A549 (cell line): ENCODE measurements around the gene SH3PXD2B. TPM values are rescaled to one million over a fixed set of nuclear protein-coding genes. Genes with fewer than 3 reads are reported as not detected.

Experiments used
- ATAC-seq, 2 experiments: fragments of 200-7000 bp in 1 of 2; fragments of >200 bp in 1 of 2; cut with Nextera tagmentation in 1 of 2; cut with Tn5 transposase in 1 of 2; 3 replicates each; pipeline versions ENCODE4 v1.8.0 to v1.9.1; 2018 to 2020; ENCODE audit warnings: mild to moderate bottlenecking in 1 of 2, moderate library complexity in 1 of 2
- CTCF ChIA-PET: fragments of 300-600 bp; sonication (Branson Sonifier 250); formaldehyde crosslinking; extraction: SDS; loops from one replicate; lab custom pipeline; 2021; ENCODE audit warnings: antibody characterized with exemption, inconsistent platforms; lab: Yijun Ruan, JAX
- POLR2A ChIA-PET: fragments of 350-600 bp; formaldehyde crosslinking; extraction: SDS; loops from one replicate; lab custom pipeline; 2021; ENCODE audit warnings: antibody characterized with exemption, inconsistent platforms; lab: Yijun Ruan, JAX
- DNase-seq, 2 experiments: peaks; one replicate each; pipeline versions ENCODE4 v3.0.0 to v3.0.0-alpha.2; 2011 to 2016; ENCODE audit warnings: low read depth in 1 of 2, low spot score in 1 of 2
- FAIRE-seq: peaks from 2 replicates; lab custom pipeline; 2011; peaks lifted over from hg19 to GRCh38; lab: Jason Lieb, UNC
- H3K27ac ChIP-seq, 2 experiments: fragments of >200 bp; sonication (Bioruptor Twin); formaldehyde crosslinking; 3 replicates each; pipeline ENCODE4 v1.5.1; 2016 to 2017
- H3K4me1 ChIP-seq: fragments of >200 bp; sonication (Bioruptor Twin); formaldehyde crosslinking; 3 replicates; pipeline ENCODE4 v1.6.1; 2016
- H3K4me2 ChIP-seq: fragments of >200 bp; sonication (Bioruptor Twin); formaldehyde crosslinking; 3 replicates; pipeline ENCODE4 v1.6.1; 2016
- H3K4me3 ChIP-seq: fragments of >200 bp; sonication (Bioruptor Twin); formaldehyde crosslinking; 3 replicates; pipeline ENCODE4 v1.5.1; 2016
- H3K9me3 ChIP-seq: fragments of >200 bp; sonication (Bioruptor Twin); formaldehyde crosslinking; 3 replicates; pipeline ENCODE4 v1.6.1; 2016
- CHD4 ChIP-seq: fragments of 200-600 bp; sonication (generic); IDR thresholded peaks from 2 replicates; pipeline ENCODE4 v1.6.1; 2016; ENCODE audit warnings: antibody characterized with exemption, mild to moderate bottlenecking, borderline replicate concordance
- EP300 ChIP-seq, 2 experiments: fragments of >200 bp; sonication (Bioruptor Twin); formaldehyde crosslinking; IDR thresholded peaks; 2 replicates in 1 of 2; 3 replicates in 1 of 2; pipeline ENCODE4 v1.6.1; 2016 to 2017
- HDAC2 ChIP-seq: fragments of 200-600 bp; sonication (generic); IDR thresholded peaks from 2 replicates; pipeline ENCODE4 v1.6.1; 2016
- HEYL ChIP-seq: fragments of 250-450 bp; sonication (Bioruptor Pico); IDR thresholded peaks from 2 replicates; pipeline ENCODE4 v1.8.0; 2021; ENCODE audit warnings: mild to moderate bottlenecking, moderate library complexity
- KDM1A ChIP-seq: fragments of 200-600 bp; sonication (generic); IDR thresholded peaks from 2 replicates; pipeline ENCODE4 v1.6.1; 2016; ENCODE audit warnings: low read depth, mild to moderate bottlenecking
- MAZ ChIP-seq: fragments of 150-350 bp; IDR thresholded peaks from 2 replicates; pipeline ENCODE4 v1.6.1; 2014; ENCODE audit warnings: antibody characterized with exemption, low read depth, low read length, borderline replicate concordance
- NPAS2 ChIP-seq: fragments of 250-450 bp; sonication (Bioruptor Pico); IDR thresholded peaks from 2 replicates; pipeline ENCODE4 v1.8.0; 2022; ENCODE audit warnings: mild to moderate bottlenecking, moderate library complexity, borderline replicate concordance
- PHF8 ChIP-seq: fragments of 200-600 bp; sonication (generic); IDR thresholded peaks from 2 replicates; pipeline ENCODE4 v1.6.1; 2016; ENCODE audit warnings: low read depth, mild to moderate bottlenecking, antibody characterized with exemption, moderate library complexity, borderline replicate concordance
- RARB ChIP-seq: fragments of 250-450 bp; sonication (Bioruptor Pico); IDR thresholded peaks from 2 replicates; pipeline ENCODE4 v1.8.0; 2021; ENCODE audit warnings: mild to moderate bottlenecking, moderate library complexity
- RCOR1 ChIP-seq: fragments of 150-350 bp; IDR thresholded peaks from 2 replicates; pipeline ENCODE4 v1.6.1; 2014; ENCODE audit warnings: antibody characterized with exemption, low read length, low read depth
- SMC3 ChIP-seq: fragments of >200 bp; sonication (Bioruptor Twin); formaldehyde crosslinking; IDR thresholded peaks from 3 replicates; pipeline ENCODE4 v1.6.1; 2018; ENCODE audit warnings: inconsistent platforms
- TP53 ChIP-seq: fragments of 250-450 bp; sonication (Bioruptor Pico); IDR thresholded peaks from 2 replicates; pipeline ENCODE4 v1.5.0; 2021; ENCODE audit warnings: mild to moderate bottlenecking, moderate library complexity
- ZC3H11A ChIP-seq: fragments of 450-650 bp; IDR thresholded peaks from 2 replicates; pipeline ENCODE4 v1.6.1; 2014; ENCODE audit warnings: antibody characterized with exemption, mild to moderate bottlenecking
- WGBS: methylation state at CpG from one replicate; pipeline ENCODE4 v1.1.6; 2017; ENCODE audit errors: missing lambda C conversion rate; 5-methylcytosine and 5-hydroxymethylcytosine counted together
- polyA plus RNA-seq, 4 experiments: library from polyadenylated mRNA; depleted of rRNA in 3 of 4; stranded (reverse); fragments of >200 nt; fragmentation: RNase III in 1 of 4; extraction: RNeasy Plus Mini Kit Qiagen cat#74134 plus additional on column Dnase treatment in 1 of 4; gene quantifications; 2 replicates in 3 of 4; 3 replicates in 1 of 4; pipeline ENCODE4 v1.2.3, GENCODE V29; 2011 to 2017
- TF ChIP-seq, protein P1 (sequence below): IDR thresholded peaks from 2 replicates; pipeline ENCODE4 v1.6.1; 2012
- TF ChIP-seq, protein P2 (sequence below): fragments of 200-600 bp; sonication (generic); IDR thresholded peaks from 2 replicates; pipeline ENCODE4 v1.6.1; 2016; ENCODE audit warnings: antibody characterized with exemption, mild to moderate bottlenecking, moderate library complexity
- TF ChIP-seq, protein P3 (sequence below): fragments of >200 bp; sonication (Bioruptor Twin); formaldehyde crosslinking; IDR thresholded peaks from 3 replicates; pipeline ENCODE4 v1.5.1; 2016

Gene SH3PXD2B
- polyA plus RNA-seq, 2 of the 4 experiments (the other 2 are of a cell fraction), result 15.1 to 15.5 TPM

DNA sequence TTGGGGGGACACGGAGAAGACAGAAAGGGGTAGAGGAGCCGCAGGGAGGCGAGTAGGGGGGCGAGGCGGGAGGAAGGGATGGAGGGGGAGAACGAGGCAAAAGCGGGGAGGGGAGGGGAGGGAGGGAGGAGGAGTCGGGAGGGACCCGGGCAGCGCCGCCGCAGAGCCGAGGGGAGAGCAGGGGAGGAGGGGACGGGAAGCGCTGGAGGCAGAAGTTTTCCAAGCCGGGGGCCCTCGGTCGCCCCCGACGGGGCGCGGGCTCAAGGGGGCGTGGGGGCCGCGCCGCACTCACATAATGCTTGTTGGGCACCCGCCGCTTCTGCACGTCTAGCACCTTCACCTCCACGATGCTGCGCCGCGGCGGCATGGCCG, 353 bp downstream of the SH3PXD2B start:
- ChIA-PET CTCF (interaction anchor here (4.3 to 5.5 kb wide), 2 partner anchors 13 to 18 kb away, joined by 39 to 44 read pairs; no protein-coding TSS in a partner anchor), POLR2A (no interaction called here)
- FAIRE-seq, result no peak
- peak; percentile 45 to 62 for ATAC-seq
- Histone ChIP-seq H3K4me3 (peak overlapping the region; percentile 99), H3K9me3 (no peaks in the 10 kb centered on the region), H3K27ac (peak overlapping the region; percentile 92 to 95)
- 3% methylated on average over 20 of the region's 35 CpGs for WGBS
- no peak for TF ChIP-seq TP53 (CRISPR knock-in tag)
- no peak for TF ChIP-seq EP300 (IDR thresholded peaks at IDR 0.05)
- no peak for TF ChIP-seq RCOR1
- no peak for TF ChIP-seq SMC3
- TF ChIP-seq PHF8, result no peak
- TF ChIP-seq, all 56 proteins: peak for 0
- H3K4me1 ChIP-seq, result peaks cover 25% of the 10 kb centered on the region
- peak in 1 of 2 experiments; percentile 27 for DNase-seq
- H3K4me2 ChIP-seq, result peak overlapping the region; percentile 89

DNA sequence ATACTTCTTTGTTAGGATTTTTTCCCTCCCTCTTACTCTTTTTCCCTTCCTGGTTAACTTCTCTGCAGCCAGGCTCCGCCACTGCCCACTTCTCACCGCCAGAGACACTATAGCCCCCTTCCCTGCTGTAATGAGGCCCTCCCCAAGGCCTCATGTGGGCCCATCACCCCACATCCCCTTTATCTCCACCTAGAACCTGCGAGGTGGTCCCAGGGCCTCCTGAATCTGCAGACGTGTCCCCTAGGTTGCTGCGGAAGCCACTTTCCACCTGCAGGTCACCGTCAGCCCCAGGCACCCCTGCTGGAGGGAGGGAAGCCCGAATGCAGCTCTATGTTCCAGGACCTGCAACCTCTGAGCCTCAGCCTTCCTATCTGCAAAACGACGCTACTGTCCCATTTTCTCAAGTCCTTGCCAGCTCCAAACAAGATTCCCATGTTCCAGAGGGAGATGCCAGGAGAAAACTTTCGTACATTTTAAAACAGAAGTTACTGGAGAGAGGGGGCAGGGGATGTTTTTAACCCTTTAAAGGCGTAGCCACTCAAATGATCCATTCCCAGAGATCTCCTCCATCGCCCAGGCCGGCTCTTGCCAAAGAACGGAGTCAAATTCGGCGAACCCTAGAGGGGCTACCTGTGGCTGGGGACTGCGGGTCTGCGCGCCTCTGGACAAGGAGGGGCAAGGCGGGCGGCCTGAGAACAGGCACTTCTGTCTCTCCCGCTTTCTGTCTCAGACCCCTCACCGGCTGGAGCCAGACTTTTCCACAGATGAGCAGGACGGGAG, 929 bp downstream of the SH3PXD2B start:
- POLR2A ChIA-PET, result interaction anchor here (1.6 kb wide), 1 partner anchor 39 kb away, joined by 4 read pairs; no protein-coding TSS in a partner anchor
- TF ChIP-seq, protein P1, sequence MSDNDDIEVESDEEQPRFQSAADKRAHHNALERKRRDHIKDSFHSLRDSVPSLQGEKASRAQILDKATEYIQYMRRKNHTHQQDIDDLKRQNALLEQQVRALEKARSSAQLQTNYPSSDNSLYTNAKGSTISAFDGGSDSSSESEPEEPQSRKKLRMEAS, result peak; percentile 35; the same call in 1 of the 2 replicates
- TF ChIP-seq KDM1A (peak; percentile 79), HDAC2 (peak; percentile 69; the same call in 1 of the 2 replicates), RARB (CRISPR knock-in tag) (no peak), CHD4 (no peak), ZC3H11A (no peak)
- TF ChIP-seq, protein P2, sequence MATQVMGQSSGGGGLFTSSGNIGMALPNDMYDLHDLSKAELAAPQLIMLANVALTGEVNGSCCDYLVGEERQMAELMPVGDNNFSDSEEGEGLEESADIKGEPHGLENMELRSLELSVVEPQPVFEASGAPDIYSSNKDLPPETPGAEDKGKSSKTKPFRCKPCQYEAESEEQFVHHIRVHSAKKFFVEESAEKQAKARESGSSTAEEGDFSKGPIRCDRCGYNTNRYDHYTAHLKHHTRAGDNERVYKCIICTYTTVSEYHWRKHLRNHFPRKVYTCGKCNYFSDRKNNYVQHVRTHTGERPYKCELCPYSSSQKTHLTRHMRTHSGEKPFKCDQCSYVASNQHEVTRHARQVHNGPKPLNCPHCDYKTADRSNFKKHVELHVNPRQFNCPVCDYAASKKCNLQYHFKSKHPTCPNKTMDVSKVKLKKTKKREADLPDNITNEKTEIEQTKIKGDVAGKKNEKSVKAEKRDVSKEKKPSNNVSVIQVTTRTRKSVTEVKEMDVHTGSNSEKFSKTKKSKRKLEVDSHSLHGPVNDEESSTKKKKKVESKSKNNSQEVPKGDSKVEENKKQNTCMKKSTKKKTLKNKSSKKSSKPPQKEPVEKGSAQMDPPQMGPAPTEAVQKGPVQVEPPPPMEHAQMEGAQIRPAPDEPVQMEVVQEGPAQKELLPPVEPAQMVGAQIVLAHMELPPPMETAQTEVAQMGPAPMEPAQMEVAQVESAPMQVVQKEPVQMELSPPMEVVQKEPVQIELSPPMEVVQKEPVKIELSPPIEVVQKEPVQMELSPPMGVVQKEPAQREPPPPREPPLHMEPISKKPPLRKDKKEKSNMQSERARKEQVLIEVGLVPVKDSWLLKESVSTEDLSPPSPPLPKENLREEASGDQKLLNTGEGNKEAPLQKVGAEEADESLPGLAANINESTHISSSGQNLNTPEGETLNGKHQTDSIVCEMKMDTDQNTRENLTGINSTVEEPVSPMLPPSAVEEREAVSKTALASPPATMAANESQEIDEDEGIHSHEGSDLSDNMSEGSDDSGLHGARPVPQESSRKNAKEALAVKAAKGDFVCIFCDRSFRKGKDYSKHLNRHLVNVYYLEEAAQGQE, result no peak
- CTCF ChIA-PET, result interaction anchor here (0.7 to 5.5 kb wide), 16 partner anchors 8 to 604 kb away, joined by 3 to 47 read pairs (median 4); no protein-coding TSS in a partner anchor
- FAIRE-seq (no peak), ATAC-seq (peak; percentile 72 to 86), DNase-seq (peak; percentile 54 to 75)
- Histone ChIP-seq H3K9me3 (no peaks in the 10 kb centered on the region), H3K4me3 (peak overlapping the region; percentile 99), H3K27ac (peak overlapping the region; percentile 92 to 95), H3K4me1 (peaks cover 25% of the 10 kb centered on the region), H3K4me2 (peak overlapping the region; percentile 89)
- WGBS, result 8% methylated on average over 24 of the region's 24 CpGs

DNA sequence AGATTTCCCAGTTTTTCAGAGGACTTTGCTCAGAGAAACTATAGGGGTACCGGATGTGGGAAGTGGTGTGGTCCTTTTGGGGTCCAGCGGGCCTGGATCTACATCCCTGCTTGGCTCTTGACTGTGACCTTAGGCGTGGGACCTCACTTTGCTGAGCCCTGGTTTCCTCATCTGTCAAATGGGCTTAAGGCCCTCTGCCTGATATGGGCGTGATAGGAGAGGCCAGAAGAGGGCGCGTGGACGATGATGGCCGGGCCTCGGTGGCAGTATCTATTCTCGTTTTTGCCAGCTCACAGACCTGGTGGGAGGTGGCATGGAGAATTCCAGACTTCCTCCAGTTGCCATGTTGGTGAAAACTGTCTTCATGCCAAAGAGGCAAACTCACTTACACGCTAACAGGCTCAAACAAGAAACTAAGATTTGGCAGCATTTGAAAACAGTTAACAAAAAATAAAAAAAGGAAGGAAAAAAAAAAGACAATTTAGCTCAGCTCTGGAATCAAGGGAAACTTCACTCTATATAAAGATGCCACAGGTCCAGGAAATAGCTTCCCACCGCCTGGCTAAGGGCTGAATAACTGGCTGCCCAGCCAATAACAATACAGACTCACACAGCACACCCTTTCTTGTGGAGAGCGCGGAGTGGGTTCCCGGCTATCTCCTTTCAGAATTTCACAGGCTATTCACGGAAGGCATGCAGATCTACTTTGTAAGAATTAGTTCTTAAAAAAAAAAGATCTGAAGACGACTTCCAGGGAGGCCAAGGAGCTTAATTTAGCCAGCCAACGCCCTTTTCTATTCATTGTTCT, 1.7 kb downstream of the SH3PXD2B start:
- peak overlapping the region; percentile 92 to 95 for H3K27ac ChIP-seq
- no peaks in the 10 kb centered on the region for H3K9me3 ChIP-seq
- CTCF ChIA-PET, result interaction anchor here (0.5 to 5.5 kb wide), 34 partner anchors 8 to 605 kb away, joined by 3 to 47 read pairs (median 4); no protein-coding TSS in a partner anchor
- no peak for FAIRE-seq
- peak; percentile 33 to 65; a peak in 3 of 6 replicates for ATAC-seq
- peak overlapping the region; percentile 89 for H3K4me2 ChIP-seq
- WGBS, result 58% methylated on average over 18 of the region's 18 CpGs
- peak overlapping the region; percentile 99 for H3K4me3 ChIP-seq
- POLR2A ChIA-PET, result interaction anchor here (1.6 kb wide), 1 partner anchor 38 kb away, joined by 4 read pairs; no protein-coding TSS in a partner anchor
- TF ChIP-seq MAZ (no peak), NPAS2 (CRISPR knock-in tag) (0 out of 2 replicates have a peak, but pooled peaks have one; percentile 22), KDM1A (peak; percentile 98), HEYL (no peak), SMC3 (0 out of 3 replicates have a peak, but pooled peaks have one; percentile 15), CHD4 (peak; percentile 97), HDAC2 (peak; percentile 92)
- TF ChIP-seq, protein P3, sequence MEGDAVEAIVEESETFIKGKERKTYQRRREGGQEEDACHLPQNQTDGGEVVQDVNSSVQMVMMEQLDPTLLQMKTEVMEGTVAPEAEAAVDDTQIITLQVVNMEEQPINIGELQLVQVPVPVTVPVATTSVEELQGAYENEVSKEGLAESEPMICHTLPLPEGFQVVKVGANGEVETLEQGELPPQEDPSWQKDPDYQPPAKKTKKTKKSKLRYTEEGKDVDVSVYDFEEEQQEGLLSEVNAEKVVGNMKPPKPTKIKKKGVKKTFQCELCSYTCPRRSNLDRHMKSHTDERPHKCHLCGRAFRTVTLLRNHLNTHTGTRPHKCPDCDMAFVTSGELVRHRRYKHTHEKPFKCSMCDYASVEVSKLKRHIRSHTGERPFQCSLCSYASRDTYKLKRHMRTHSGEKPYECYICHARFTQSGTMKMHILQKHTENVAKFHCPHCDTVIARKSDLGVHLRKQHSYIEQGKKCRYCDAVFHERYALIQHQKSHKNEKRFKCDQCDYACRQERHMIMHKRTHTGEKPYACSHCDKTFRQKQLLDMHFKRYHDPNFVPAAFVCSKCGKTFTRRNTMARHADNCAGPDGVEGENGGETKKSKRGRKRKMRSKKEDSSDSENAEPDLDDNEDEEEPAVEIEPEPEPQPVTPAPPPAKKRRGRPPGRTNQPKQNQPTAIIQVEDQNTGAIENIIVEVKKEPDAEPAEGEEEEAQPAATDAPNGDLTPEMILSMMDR, result peak; percentile 43
- TF ChIP-seq, all 56 proteins: peak for 6
- DNase-seq, result peak in 1 of 2 experiments; percentile 73
- peaks cover 25% of the 10 kb centered on the region for H3K4me1 ChIP-seq
